ENCODE data around the gene PYHIN1.

- TF ChIP-seq POLR2A (IDR thresholded peaks at IDR 0.05; ENCODE audit: low read depth, low read length) (no peak), POLR2AphosphoS5 (IDR thresholded peaks at IDR 0.05; ENCODE audit: low read depth, low read length) (no peak), PAX5 (IDR thresholded peaks at IDR 0.05; ENCODE audit: insufficient read depth, low read length, severe bottlenecking) (no peak), SPI1 (IDR thresholded peaks at IDR 0.05; ENCODE audit: low read depth, low read length) (no peak), POU2F2 (IDR thresholded peaks at IDR 0.05; ENCODE audit: low read depth, low read length) (no peak)
Observed at GRCh38 chr1:158992787-158993312, 61.5 kb downstream of the PYHIN1 start.

Measured in GM12891 (cell line).